Measurements from ENCODE around the gene NKX3-2. TPM values are rescaled to one million over a fixed set of nuclear protein-coding genes. Genes with fewer than 3 reads are reported as not detected.

The NKX3-2 gene
- total and polyA plus RNA-seq, 9 of the 15 experiments (the other 6 are each of a cell fraction or from before 2014, with no cell fraction given) = 0.03 to 0.81 (median 0.27) TPM; not detected in 1

DNA sequence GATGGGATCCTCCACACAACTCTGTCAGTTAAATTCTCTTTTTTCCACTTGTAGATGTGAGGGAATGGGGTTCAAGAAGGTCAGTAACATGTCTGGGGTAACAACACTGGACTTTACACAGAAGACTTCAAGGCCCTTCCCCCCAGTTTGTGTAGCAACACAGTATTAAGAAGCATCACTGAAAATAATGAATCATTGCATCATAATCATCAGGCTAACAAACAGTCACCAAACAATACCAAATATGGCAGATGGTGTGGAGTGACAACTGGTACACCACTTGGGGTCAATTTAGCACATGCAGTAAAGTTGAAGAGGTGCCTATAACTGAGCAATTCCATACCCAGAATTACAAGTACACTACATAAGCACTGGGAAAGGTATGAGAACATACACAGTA, 44.6 kb upstream of the NKX3-2 start:
- BruUV-seq (replicated peaks) = no TSS peak

DNA sequence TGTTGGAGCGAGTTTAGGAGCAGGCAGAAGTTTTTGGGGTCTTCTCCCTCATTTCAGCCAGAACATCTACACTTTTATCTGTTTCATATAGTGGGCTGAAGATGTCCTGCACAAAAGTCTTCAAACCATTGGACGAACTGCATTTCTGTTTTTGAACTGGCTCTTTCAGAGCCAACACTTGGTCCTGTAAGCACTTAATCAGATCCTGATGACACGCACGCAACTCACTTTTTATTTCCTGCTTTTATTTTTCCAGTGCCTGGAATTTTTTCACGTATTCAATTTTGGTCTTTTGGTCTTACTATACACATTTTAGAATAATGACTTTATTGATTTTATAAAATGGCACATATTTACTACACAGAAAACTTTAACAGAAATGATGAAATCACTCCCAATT, 40.2 kb upstream of the NKX3-2 start:
- Histone ChIP-seq H3K4me1 (replicated peaks in 1 of 2; ENCODE audit: control insufficient read depth in 2 of 2, insufficient read depth in 2 of 2, low read length in 2 of 2) (no peaks in the 10 kb centered on the region), H3K9me1 (ENCODE audit: control insufficient read depth, insufficient read depth, low read length) (no peaks in the 10 kb centered on the region), H3K9me3 (replicated peaks; ENCODE audit: control insufficient read depth, insufficient read depth, low read depth, low read length) (no peaks in the 10 kb centered on the region), H3K4me2 (ENCODE audit: insufficient read depth, low read length) (no peak overlapping the region), H3K27ac (ENCODE audit: extremely low read depth, low read depth, low read length) (no peak overlapping the region; the same call in 2 of the 3 replicates), H3K27me3 (ENCODE audit: control insufficient read depth in 2 of 2, insufficient read depth in 2 of 2, low read length in 2 of 2) (no peaks in the 10 kb centered on the region), H2AFZ (ENCODE audit: low read depth, low read length) (no peak overlapping the region), H4K20me1 (replicated peaks; ENCODE audit: control insufficient read depth, insufficient read depth, low read length) (no peaks in the 10 kb centered on the region), H3K36me3 (ENCODE audit: control insufficient read depth, insufficient read depth, low read length) (peaks cover 62% of the 10 kb centered on the region; the same call in 2 of the 3 replicates), H3K79me2 (ENCODE audit: control insufficient read depth, insufficient read depth, low read length) (no peaks in the 10 kb centered on the region), H3K4me3 (no peak overlapping the region), H3K9ac (ENCODE audit: insufficient read depth in 1 of 2, low read depth in 2 of 2, low read length in 2 of 2) (no peak overlapping the region)
- 82% methylated on average over 4 of the region's 5 CpGs for WGBS (ENCODE audit: insufficient coverage, low coverage, missing lambda C conversion rate)
- BruUV-seq (replicated peaks) = no TSS peak
- FAIRE-seq = no peak
- TF ChIP-seq MXI1 (IDR thresholded peaks at IDR 0.05; ENCODE audit: low read depth, low read length) (no peak), BRF1 (IDR thresholded peaks at IDR 0.05; ENCODE audit: borderline replicate concordance, extremely low read depth, insufficient read length) (no peak), CTCFL (IDR thresholded peaks at IDR 0.05; ENCODE audit: borderline replicate concordance, insufficient read depth, low read depth, low read length, poor library complexity, severe bottlenecking) (no peak), ZNF263 (CRISPR knock-in tag; IDR thresholded peaks at IDR 0.05; ENCODE audit: borderline replicate concordance) (no peak), ADNP (tag; IDR thresholded peaks at IDR 0.05) (no peak)
- in situ Hi-C loops (cut with MboI) (no loop called here), intact Hi-C loops (cut with micrococcal nuclease) (no loop called here)
- ChIA-PET CTCF (ENCODE audit: low intra/inter-chr PET ratio) (no interaction called here), POLR2A (no interaction called here)
- DNase-seq (ENCODE audit: extremely low read depth in 1 of 4, low spot score in 3 of 4) = no peak
- ATAC-seq = no peak

More for the DNA sequence above, 44.6 kb upstream of the NKX3-2 start:
- Histone ChIP-seq H2AFZ (ENCODE audit: low read depth, low read length) (no peak overlapping the region), H3K79me2 (ENCODE audit: control insufficient read depth, insufficient read depth, low read length) (no peaks in the 10 kb centered on the region), H3K9me3 (replicated peaks; ENCODE audit: control insufficient read depth, insufficient read depth, low read depth, low read length) (no peaks in the 10 kb centered on the region), H3K4me2 (ENCODE audit: insufficient read depth, low read length) (no peak overlapping the region), H3K36me3 (ENCODE audit: control insufficient read depth, insufficient read depth, low read length) (peaks cover 47% of the 10 kb centered on the region; the same call in 2 of the 3 replicates), H3K4me3 (no peak overlapping the region), H3K27me3 (ENCODE audit: control insufficient read depth in 2 of 2, insufficient read depth in 2 of 2, low read length in 2 of 2) (no peaks in the 10 kb centered on the region), H4K20me1 (replicated peaks; ENCODE audit: control insufficient read depth, insufficient read depth, low read length) (no peaks in the 10 kb centered on the region), H3K4me1 (replicated peaks in 1 of 2; ENCODE audit: control insufficient read depth in 2 of 2, insufficient read depth in 2 of 2, low read length in 2 of 2) (no peaks in the 10 kb centered on the region), H3K27ac (ENCODE audit: extremely low read depth, low read depth, low read length) (no peak overlapping the region), H3K9ac (ENCODE audit: insufficient read depth in 1 of 2, low read depth in 2 of 2, low read length in 2 of 2) (no peak overlapping the region), H3K9me1 (ENCODE audit: control insufficient read depth, insufficient read depth, low read length) (no peaks in the 10 kb centered on the region)
- in situ Hi-C loops (cut with MboI) = no loop called here
- no peak for DNase-seq (ENCODE audit: extremely low read depth in 1 of 4, low spot score in 3 of 4)
- no peak for FAIRE-seq
- no peak for ATAC-seq
- ChIA-PET CTCF (ENCODE audit: low intra/inter-chr PET ratio) (no interaction called here), POLR2A (no interaction called here)
- TF ChIP-seq TFAM (CRISPR knock-in tag; conservative IDR thresholded peaks at IDR 0.05) = no peak
- 0 out of 2 replicates have a peak, but pooled peaks have one; percentile 9 for TF ChIP-seq CEBPG (CRISPR knock-in tag; IDR thresholded peaks at IDR 0.05)
- peak; percentile 36 to 38; a peak in 2 of 4 replicates for TF ChIP-seq CEBPG (tag; conservative IDR thresholded peaks at IDR 0.05 in 1 of 2, IDR thresholded peaks at IDR 0.05 in 1 of 2)
- intact Hi-C loops (cut with micrococcal nuclease) = no loop called here
